GM21576 (cell line): Measurements from ENCODE around the gene TFB1M.

ENCODE experiments used
- ATAC-seq: cut with Tn5 transposase; IDR thresholded peaks from one replicate; pipeline ENCODE4 v1.9.1; 2021; ENCODE audit warnings: mild to moderate bottlenecking, moderate library complexity; ENCODE audit not compliant: unreplicated experiment

The TFB1M gene

GRCh38 chr6:155265843-155266535 is 48.3 kb downstream of the TFB1M start:
- ATAC-seq: no peak

- no peak for ATAC-seq
These were observed 49.5 kb downstream of the TFB1M start for GRCh38 chr6:155264693-155265320.

DNA sequence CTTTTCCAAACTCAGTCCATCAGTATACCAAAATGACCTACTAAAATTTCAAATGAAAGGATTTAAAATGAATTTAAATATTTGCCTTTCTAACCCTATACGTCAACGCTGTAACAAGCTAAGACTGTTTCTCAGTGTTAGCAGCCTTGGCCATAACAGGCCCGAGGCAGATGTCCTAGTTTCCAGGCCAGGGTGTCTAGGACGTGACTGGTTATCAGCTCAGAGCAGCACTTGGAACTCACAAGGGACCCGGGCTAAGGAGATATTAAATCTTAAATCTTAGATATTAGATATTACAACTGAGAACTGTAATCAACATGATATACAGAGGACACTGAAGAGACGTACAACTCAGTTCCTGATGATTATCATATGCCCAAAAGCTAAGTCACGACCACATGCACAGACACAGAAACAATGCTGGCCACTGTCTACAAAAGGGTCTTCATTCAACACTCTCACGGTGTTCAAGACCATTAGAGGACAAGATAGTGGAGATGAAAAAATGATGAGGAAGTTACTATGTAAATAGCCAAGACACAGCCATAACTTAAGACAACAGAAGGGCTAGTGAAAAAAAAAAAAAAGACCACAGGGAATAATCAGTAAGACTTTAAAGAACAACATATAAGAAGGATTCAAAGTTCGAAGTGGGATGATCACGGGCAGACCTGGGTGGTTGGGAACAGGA is 50.8 kb downstream of the TFB1M start, which contains the start of gene CLDN20:
TSS of gene CLDN20 (plus strand) at position 641 of the 691 bp plus-strand sequence. CDS start 11,707 bp downstream, outside the sequence.
- ATAC-seq: no peak

DNA sequence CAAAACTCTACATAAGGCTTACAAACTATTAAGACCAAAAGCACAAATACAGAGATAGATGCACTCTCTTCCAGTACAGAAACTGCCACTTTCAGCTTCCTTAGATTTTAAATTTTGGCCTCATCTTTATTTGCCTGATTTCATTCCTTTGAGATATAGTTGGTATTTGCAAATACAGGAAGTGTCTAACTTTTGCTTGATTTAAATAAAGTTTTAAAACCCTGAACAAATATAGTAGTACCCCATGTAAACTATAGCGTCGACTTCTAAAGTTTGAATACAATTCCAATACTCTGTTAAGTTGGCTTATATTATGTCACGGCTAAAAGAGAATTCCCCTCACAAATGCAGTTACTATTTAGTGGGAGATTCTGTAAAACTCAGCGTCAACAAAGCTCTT is 51.6 kb downstream of the TFB1M start:
- ATAC-seq: no peak

DNA sequence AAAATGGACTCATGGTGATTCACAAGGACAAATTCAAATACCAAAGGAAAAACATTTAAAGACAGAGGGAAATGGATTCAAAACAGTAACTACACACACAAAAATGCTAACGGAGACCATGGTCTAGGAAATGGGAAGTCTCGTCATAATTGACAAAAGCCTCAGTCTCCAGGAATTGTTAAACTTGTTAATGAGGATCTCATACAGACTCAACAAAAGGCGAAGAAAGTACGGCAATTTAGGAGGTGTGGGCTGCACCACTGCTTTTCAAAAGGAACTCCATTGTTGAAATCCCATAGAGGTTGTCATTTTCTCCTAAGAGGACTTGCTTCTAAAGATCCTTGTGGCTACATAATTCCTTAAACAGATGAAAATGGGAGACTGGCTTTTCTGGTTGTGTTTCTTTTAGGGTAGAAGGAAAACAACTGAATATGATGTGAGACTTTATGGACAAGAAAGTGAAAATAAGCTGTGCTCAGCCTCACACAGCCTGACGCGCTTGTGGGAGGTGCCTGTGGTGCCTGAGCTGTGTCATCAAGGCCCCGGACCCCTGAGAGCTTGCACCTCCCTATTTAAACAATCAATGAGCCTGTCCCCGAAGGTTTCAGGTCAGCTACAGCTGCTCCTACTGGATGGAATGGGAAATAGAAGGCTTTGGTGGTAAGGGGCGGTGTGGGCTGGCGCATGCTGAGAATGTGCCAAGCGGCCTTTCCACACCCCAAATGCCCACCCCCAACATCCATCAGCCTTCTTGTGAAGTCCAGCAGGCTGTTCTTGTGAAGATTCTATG is 53.0 kb downstream of the TFB1M start:
- no peak for ATAC-seq

- peak; percentile 53 for ATAC-seq
These were observed 53.6 kb downstream of the TFB1M start for GRCh38 chr6:155260686-155261085.

DNA sequence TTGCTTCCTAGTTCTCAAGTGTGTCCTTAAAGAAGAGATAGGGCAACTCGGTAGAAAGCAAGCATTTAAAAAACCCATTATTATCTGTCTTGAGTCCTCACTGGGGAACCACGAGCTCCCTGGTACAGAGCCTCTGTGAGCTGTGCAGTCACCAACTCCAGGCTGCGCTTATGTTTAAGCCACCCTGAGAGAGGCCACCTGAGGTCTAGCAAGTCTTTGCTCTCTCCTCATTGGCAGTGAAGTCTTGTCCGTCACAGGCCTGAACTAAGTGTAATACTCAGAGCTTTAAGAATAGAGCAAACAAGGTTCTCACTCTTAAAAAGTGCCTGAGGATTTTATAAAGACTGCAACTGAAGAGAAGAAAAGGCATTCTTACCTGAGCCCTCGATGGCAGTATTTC is 54.4 kb downstream of the TFB1M start:
- ATAC-seq: no peak

DNA sequence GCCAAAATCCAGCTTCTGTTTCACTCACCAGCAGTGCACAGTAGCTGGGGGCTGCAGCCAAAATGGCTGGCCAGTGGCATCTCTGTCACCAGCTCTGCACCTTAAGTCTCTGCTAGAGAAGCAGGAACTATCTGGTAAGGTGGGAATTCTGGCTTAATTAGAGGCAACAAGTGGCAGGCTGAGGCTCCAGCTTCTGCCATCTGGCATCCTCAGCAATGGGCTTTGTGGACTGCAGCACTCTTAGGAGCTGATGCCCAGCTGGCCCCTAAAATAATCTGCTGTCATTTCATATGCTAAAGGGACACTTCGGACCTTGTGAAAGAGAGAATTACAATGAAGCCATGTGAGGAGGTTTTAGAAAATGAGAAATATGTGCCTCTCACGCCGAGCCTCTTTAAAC is 55.1 kb downstream of the TFB1M start:
- no peak for ATAC-seq

DNA sequence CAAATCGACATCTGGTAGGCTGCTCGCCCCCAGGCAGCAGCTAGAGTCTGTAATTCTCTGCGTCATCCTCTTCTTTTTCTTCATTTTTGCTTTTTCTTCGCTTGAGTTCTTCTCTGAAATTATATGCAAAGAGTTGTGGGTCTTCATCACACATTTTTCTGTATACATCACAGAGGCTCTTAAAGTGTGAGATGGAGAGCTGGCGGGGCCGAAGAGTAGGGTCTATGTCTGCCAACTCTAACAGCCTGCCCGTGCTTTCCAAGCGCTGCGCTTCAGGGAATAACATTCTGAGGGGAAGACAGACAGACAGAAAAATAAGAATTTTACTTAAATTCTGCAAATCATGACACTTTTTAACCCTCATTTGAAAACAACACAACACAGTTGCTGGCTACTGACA is 56.5 kb downstream of the TFB1M start:
- ATAC-seq: no peak

DNA sequence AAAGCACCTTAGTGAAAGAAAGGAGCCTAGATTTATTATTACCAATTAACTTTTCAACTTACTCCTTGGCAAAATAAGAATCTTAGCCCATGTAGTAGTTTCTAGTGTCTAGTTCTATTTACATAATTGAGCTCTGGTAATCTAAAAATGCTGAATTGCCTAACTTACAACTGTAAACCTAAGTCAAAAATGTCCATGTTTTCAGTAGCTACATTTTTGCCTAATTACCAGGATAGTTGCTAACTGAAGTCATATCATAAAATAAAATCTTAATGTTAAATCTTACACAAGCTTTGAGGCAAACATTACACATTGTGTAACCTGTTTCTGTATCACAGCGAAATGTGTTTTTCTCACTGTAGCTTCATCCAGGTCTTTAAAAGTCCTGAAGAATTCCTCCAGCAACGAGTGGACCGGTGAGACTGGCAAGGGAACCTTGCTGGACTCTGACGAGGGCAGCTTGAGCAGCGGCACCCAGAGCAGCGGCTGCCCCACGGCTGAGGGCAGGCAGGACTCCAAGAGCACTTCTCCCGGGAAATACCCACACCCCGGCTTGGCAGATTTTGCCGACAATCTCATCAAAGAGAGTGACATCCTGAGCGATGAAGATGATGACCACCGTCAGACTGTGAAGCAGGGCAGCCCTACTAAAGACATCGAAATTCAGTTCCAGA is 58.0 kb downstream of the TFB1M start:
- no peak for ATAC-seq

GRCh38 chr6:155254139-155254538 is 60.1 kb downstream of the TFB1M start:
- no peak for ATAC-seq

DNA sequence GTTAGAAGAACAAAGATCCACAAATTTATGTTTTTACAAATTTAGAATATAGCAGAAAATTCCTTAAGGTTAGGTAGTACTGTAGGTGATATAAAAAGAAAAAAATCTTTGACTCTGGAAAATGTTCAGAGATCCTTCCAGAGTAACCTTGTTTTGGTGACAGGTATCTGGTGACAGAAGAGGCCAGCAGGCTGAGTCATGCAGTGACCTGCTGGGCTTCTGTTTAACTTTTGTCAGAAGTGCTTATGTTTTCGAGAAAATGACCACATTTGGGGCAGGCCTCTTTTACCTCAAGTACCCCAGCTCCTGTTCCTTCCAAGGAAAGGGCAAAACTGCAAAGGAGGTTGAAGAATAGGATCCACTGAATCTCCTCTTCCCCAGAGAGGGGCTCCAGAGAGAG is 60.9 kb downstream of the TFB1M start:
- ATAC-seq: no peak

DNA sequence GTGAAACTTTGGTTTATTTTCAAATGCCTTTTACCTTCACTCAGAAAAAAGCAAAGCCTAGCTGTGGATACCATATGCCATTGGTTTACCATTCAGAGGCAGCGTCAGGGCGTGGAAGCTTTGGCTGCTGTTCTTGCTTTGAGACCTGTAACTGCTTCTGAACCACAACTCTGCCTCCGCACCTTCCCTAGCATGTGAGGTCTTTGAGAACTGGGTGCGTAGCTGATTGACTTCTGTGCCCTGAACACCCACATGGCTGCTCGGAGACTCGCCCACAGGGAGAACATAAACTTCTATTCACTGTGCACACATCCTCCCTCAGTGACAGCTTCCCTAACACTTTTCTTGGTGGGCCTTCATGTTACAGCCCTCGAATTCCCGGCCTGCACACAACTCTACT is 61.7 kb downstream of the TFB1M start:
- ATAC-seq: no peak

- ATAC-seq: no peak
These were observed 63.4 kb downstream of the TFB1M start for GRCh38 chr6:155250701-155251381.

- ATAC-seq: no peak
These were observed 66.0 kb downstream of the TFB1M start for GRCh38 chr6:155248008-155249001.

DNA sequence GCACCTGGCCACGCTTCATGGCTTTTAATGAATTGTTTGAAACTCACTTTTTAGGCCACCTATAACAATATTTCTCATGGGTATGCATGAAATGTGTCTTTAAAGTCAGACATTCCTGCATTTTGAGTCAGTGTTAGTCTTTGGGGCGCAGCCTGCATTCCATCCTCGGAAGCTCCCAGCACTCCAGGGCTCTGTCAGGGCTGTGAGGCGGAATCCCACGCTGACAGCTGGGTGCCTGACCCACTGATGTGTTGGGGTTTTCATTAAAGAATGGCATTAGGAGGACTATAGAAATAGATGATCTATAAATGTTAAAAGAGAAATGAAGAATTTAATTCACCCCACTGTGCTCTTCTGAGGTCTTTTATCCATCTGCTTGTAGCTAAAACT is 66.7 kb downstream of the TFB1M start:
- no peak for ATAC-seq

DNA sequence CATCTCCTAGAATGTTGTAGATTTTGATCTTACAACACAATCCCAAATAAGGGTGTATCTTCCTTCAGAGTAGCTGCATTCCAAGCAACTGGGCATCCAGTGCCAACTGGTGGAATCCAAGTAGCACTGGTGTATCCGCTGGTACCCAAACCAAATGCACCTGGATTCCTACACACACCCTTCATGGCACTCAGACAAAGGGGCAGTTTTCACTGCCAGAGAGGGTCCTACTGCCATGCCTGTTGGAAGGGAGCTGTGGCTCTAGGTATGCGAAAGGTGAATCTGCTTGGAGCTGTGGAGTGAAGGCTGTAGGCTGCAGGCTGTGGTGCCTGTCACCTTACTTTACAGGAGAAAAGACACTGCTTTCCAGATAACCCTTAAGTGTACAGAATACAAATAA is 67.5 kb downstream of the TFB1M start:
- ATAC-seq: no peak

- ATAC-seq: no peak
These were observed 68.5 kb downstream of the TFB1M start for GRCh38 chr6:155245831-155246230.

DNA sequence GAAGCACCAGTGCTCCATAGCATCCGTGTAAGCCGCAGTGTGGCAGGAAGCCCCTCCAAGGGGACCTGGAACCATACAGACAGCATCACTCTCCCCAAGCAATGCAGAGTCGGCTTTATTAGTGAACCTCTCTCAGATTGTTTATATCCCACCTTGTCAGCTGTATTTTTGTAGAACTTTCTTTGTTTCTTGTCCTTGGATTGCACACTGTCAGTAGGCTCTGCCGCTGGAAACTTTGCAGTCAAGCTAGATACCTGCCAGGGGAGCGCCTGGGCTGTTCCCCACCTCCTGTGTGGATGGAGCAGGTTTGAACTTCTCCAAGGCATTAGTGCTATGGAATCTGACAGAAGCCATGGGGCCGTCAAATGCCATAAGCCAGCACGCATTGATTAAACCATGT is 69.1 kb downstream of the TFB1M start:
- ATAC-seq: no peak
